Measurements from ENCODE around the gene SPECC1. TPM values are rescaled to one million over a fixed set of nuclear protein-coding genes. Genes with fewer than 3 reads are reported as not detected.
"Not testable (repeated sequence)": the region's sequence is repeated elsewhere in the genome, so short reads cannot be mapped to it uniquely, and the experiment has no call there.

The SPECC1 gene
- total RNA-seq, 6 experiments from 2014 or later = 19.2 to 33.7 (median 29.4) TPM

GRCh38 chr17:20096430-20096829, 87.3 kb downstream of the SPECC1 start:
- H3K4me3 Mint-ChIP-seq = no peak overlapping the region
- no peak overlapping the region for H3K27ac Mint-ChIP-seq
- no peak for TF ChIP-seq CTCF (IDR thresholded peaks at IDR 0.05)
- H3K27me3 Mint-ChIP-seq (ENCODE audit: insufficient read depth) = peaks cover 23% of the 10 kb centered on the region
- no peaks in the 10 kb centered on the region for H3K36me3 Mint-ChIP-seq (ENCODE audit: low read depth)
- DNase-seq = no peak
- no peaks in the 10 kb centered on the region for H3K9me3 Mint-ChIP-seq
- peaks cover 11% of the 10 kb centered on the region for H3K4me1 Mint-ChIP-seq (ENCODE audit: low read depth)

DNA sequence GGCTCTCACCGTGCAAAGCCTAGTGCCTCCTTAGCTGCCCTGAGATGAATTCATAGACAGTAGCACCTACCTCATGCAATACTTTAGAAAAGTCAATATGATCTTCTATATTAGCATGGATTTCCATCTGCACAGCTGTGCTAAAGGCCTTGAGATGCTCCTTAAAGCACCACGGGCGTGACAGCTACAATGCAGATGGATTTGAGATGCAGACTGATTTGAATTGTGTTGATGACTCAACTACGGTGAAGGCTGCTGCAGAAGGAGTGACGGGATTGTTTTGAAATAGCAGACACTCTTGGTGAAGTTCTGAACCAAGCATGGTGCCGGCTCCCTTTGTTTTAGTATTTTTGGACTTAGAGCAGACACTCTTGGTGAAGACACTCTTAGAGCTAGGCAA, 88.2 kb downstream of the SPECC1 start:
- H3K4me1 Mint-ChIP-seq (ENCODE audit: low read depth) = peaks cover 11% of the 10 kb centered on the region
- H3K4me3 Mint-ChIP-seq = no peak overlapping the region
- no peak for DNase-seq
- no peak for TF ChIP-seq CTCF (IDR thresholded peaks at IDR 0.05)
- H3K27me3 Mint-ChIP-seq (ENCODE audit: insufficient read depth) = peaks cover 21% of the 10 kb centered on the region
- no peak overlapping the region for H3K27ac Mint-ChIP-seq
- no peaks in the 10 kb centered on the region for H3K9me3 Mint-ChIP-seq
- H3K36me3 Mint-ChIP-seq (ENCODE audit: low read depth) = no peaks in the 10 kb centered on the region

GRCh38 chr17:20098314-20098713, 89.2 kb downstream of the SPECC1 start:
- peaks cover 11% of the 10 kb centered on the region for H3K4me1 Mint-ChIP-seq (ENCODE audit: low read depth)
- no peak for DNase-seq
- H3K36me3 Mint-ChIP-seq (ENCODE audit: low read depth) = no peaks in the 10 kb centered on the region
- peaks cover 16% of the 10 kb centered on the region for H3K27me3 Mint-ChIP-seq (ENCODE audit: insufficient read depth)
- TF ChIP-seq CTCF (IDR thresholded peaks at IDR 0.05) = no peak
- no peak overlapping the region for H3K27ac Mint-ChIP-seq
- no peaks in the 10 kb centered on the region for H3K9me3 Mint-ChIP-seq
- H3K4me3 Mint-ChIP-seq = no peak overlapping the region

- H3K27me3 Mint-ChIP-seq (ENCODE audit: insufficient read depth) = peaks cover 20% of the 10 kb centered on the region
- not testable (repeated sequence) for H3K4me1 Mint-ChIP-seq (ENCODE audit: low read depth); H3K9me3 Mint-ChIP-seq; H3K27ac Mint-ChIP-seq; DNase-seq; H3K4me3 Mint-ChIP-seq; H3K36me3 Mint-ChIP-seq (ENCODE audit: low read depth)
These were observed 91.6 kb downstream of the SPECC1 start for GRCh38 chr17:20100806-20101205.

- no peak for DNase-seq
- peaks cover 19% of the 10 kb centered on the region for H3K27me3 Mint-ChIP-seq (ENCODE audit: insufficient read depth)
- H3K27ac Mint-ChIP-seq = no peak overlapping the region
- H3K9me3 Mint-ChIP-seq = no peaks in the 10 kb centered on the region
- peaks cover 6% of the 10 kb centered on the region for H3K4me1 Mint-ChIP-seq (ENCODE audit: low read depth)
- no peak for TF ChIP-seq CTCF (IDR thresholded peaks at IDR 0.05)
- no peaks in the 10 kb centered on the region for H3K36me3 Mint-ChIP-seq (ENCODE audit: low read depth)
- H3K4me3 Mint-ChIP-seq = no peak overlapping the region
These were observed 94.6 kb downstream of the SPECC1 start for GRCh38 chr17:20103454-20104446.

- no peak for DNase-seq
- no peak overlapping the region for H3K4me3 Mint-ChIP-seq
- H3K27me3 Mint-ChIP-seq (ENCODE audit: insufficient read depth) = peaks cover 30% of the 10 kb centered on the region
- H3K36me3 Mint-ChIP-seq (ENCODE audit: low read depth) = no peaks in the 10 kb centered on the region
- H3K4me1 Mint-ChIP-seq (ENCODE audit: low read depth) = peaks cover 6% of the 10 kb centered on the region
- TF ChIP-seq CTCF (IDR thresholded peaks at IDR 0.05) = no peak
- no peak overlapping the region for H3K27ac Mint-ChIP-seq
- no peaks in the 10 kb centered on the region for H3K9me3 Mint-ChIP-seq
These were observed 96.6 kb downstream of the SPECC1 start for GRCh38 chr17:20105539-20106280.

GRCh38 chr17:20106446-20106845, 97.3 kb downstream of the SPECC1 start:
- not testable (repeated sequence) for H3K4me3 Mint-ChIP-seq; H3K27ac Mint-ChIP-seq; H3K4me1 Mint-ChIP-seq (ENCODE audit: low read depth); H3K36me3 Mint-ChIP-seq (ENCODE audit: low read depth); DNase-seq; H3K9me3 Mint-ChIP-seq
- peaks cover 28% of the 10 kb centered on the region for H3K27me3 Mint-ChIP-seq (ENCODE audit: insufficient read depth)
